Left ventricle myocardium inferior (tissue), 1 donor: ENCODE data around the gene ATF6B. TPM values are rescaled to one million over a fixed set of nuclear protein-coding genes. Genes with fewer than 3 reads are reported as not detected.

ENCODE experiments used
- DNase-seq: peaks from one replicate; pipeline ENCODE4 v3.0.0-alpha.2; 2020
- H3K27ac ChIP-seq: fragments of 200-600 bp; replicated peaks from 2 replicates; pipeline ENCODE4 v1.8.0; 2021
- H3K27me3 ChIP-seq: fragments of 200-600 bp; 2 replicates; pipeline ENCODE4 v1.8.0; 2021; ENCODE audit warnings: low read depth
- H3K36me3 ChIP-seq: fragments of 200-600 bp; 2 replicates; pipeline ENCODE4 v1.8.0; 2021
- H3K4me1 ChIP-seq: fragments of 200-600 bp; 2 replicates; pipeline ENCODE4 v1.8.0; 2021
- H3K4me3 ChIP-seq: fragments of 200-600 bp; 2 replicates; pipeline ENCODE4 v1.8.0; 2021; ENCODE audit warnings: mild to moderate bottlenecking, moderate library complexity
- H3K9me3 ChIP-seq: fragments of 200-600 bp; replicated peaks from 2 replicates; pipeline ENCODE4 v1.8.0; 2021
- intact Hi-C: fragments of 100-400 bp; cut with micrococcal nuclease; formaldehyde crosslinking; loops from one replicate; pipeline ENCODE4 v1.11.0; 2022
- total RNA-seq: library from RNA; stranded (reverse); fragmentation: NEBNext Ultra II Directional; extraction: Animal tissue kit (Norgen Biotek cat#: 25700); gene quantifications from one replicate; pipeline ENCODE4 v1.2.1, GENCODE V29; 2021
- TF ChIP-seq, protein P1 (sequence below): fragments of 200-600 bp; IDR thresholded peaks from 2 replicates; pipeline ENCODE4 v1.8.0; 2021; ENCODE audit warnings: antibody characterized with exemption, mild to moderate bottlenecking, borderline replicate concordance
- donor health status: DM: no; HTN: yes; CAD: no; lungs with severe emphysema.

ATF6B gene
- total RNA-seq, 1 donor from 2014 or later: 29.1 TPM

DNA sequence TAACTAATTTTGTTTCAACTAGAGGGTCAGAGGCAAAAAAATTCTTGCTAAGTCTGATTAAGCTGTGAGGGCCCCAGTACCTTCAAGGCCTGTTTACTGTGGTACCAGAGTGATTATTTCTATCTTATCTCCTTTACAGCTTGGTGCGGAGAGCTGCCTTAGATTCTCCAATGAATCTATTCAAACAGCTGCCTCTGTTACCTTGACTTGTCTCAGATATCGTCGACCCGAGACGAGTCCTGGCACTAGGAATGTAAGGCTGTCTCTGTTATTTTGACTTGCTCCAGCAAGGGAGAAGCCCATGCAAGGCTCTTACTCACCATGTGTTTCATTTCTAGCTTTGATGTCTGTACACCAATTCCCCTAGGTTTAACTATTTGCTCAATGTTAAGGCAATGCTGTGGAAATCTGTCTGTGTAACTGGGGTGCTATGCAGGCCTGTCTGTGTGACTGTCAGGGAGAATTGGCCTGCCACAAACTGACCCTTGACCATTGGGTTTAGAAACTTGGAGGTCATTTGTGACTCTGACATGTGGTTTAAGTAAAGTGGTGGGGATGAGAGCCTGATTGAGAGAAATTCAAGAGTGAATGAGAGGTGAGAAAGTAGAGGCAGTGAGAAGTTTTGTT is 12.5 kb upstream of the ATF6B start:
- no peak overlapping the region for H3K4me3 ChIP-seq
- H3K9me3 ChIP-seq: no peaks in the 10 kb centered on the region
- intact Hi-C loops: no loop called here
- TF ChIP-seq, protein P1, sequence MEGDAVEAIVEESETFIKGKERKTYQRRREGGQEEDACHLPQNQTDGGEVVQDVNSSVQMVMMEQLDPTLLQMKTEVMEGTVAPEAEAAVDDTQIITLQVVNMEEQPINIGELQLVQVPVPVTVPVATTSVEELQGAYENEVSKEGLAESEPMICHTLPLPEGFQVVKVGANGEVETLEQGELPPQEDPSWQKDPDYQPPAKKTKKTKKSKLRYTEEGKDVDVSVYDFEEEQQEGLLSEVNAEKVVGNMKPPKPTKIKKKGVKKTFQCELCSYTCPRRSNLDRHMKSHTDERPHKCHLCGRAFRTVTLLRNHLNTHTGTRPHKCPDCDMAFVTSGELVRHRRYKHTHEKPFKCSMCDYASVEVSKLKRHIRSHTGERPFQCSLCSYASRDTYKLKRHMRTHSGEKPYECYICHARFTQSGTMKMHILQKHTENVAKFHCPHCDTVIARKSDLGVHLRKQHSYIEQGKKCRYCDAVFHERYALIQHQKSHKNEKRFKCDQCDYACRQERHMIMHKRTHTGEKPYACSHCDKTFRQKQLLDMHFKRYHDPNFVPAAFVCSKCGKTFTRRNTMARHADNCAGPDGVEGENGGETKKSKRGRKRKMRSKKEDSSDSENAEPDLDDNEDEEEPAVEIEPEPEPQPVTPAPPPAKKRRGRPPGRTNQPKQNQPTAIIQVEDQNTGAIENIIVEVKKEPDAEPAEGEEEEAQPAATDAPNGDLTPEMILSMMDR: no peak
- no peaks in the 10 kb centered on the region for H3K27me3 ChIP-seq
- H3K36me3 ChIP-seq: no peaks in the 10 kb centered on the region
- no peak overlapping the region for H3K27ac ChIP-seq
- H3K4me1 ChIP-seq: no peaks in the 10 kb centered on the region
- no peak for DNase-seq

DNA sequence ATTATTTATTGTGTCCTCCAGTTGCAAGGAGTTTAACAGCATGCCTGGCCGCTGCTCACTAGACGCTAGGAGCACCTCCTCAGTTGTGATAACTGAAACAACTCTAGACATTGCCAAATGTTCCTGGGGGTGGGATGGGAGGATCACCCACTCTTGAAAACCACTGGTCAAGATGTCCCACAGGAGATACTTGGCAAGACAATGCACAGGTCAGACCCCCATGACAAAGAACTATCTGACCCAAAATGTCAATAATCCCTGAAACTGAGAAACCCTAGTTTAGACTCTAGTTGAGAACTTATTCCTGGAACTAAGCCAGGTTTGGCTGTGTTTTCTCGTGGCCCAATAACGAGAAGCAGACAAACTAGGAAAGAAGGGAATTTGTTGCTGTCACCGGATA is 11.5 kb upstream of the ATF6B start:
- no peak for DNase-seq
- intact Hi-C loops: no loop called here
- Histone ChIP-seq H3K27ac (no peak overlapping the region), H3K4me3 (no peak overlapping the region), H3K27me3 (no peaks in the 10 kb centered on the region), H3K36me3 (no peaks in the 10 kb centered on the region), H3K9me3 (no peaks in the 10 kb centered on the region), H3K4me1 (no peaks in the 10 kb centered on the region)
- TF ChIP-seq, protein P1: no peak

DNA sequence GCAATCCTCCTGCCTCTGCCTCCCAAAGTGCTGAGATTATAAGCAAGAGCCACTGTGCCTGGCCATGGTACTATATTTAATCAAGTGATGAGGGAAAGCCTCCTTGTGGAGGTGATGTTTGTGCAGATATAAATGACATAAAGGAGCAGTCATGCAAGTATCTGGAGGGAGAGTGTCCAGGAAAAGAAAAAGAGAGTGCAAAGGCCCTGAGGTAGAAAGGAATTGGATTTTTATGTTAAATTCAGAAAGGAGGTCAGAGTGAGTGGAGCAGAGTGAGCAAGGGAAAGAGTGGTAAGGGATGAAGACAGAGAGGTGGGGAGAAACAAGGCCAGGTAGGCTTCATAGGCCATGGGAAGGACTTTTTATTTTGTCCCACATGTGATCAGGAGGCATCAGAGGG is 9.4 kb upstream of the ATF6B start:
- no peak overlapping the region for H3K27ac ChIP-seq
- H3K36me3 ChIP-seq: no peaks in the 10 kb centered on the region
- TF ChIP-seq, protein P1: no peak
- H3K4me1 ChIP-seq: no peaks in the 10 kb centered on the region
- H3K4me3 ChIP-seq: no peak overlapping the region
- intact Hi-C loops: no loop called here
- H3K9me3 ChIP-seq: no peaks in the 10 kb centered on the region
- peaks cover 7% of the 10 kb centered on the region for H3K27me3 ChIP-seq
- DNase-seq: no peak

DNA sequence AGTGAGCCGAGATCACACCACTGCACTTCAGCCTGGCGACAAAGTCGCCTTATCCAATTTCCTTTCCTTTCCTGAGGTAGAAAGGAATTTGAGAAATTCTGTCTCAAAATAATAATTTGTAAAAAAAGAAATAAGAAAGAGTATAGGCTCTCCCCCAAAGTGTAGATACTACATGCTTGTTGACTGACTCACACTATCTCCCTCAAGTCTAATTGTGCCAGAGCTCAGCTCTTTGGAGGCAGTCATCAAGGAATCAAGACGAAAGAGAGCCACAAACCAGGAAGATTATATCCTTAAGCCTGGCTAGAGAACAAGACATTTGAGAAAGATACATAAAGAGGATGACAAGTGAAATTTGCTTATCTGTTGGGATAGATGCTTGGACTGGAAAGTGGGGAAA is 5.7 kb upstream of the ATF6B start:
- H3K4me1 ChIP-seq: peaks cover 18% of the 10 kb centered on the region
- H3K27ac ChIP-seq: no peak overlapping the region
- no peak for DNase-seq
- no peaks in the 10 kb centered on the region for H3K9me3 ChIP-seq
- no peaks in the 10 kb centered on the region for H3K36me3 ChIP-seq
- TF ChIP-seq, protein P1: no peak
- no peak overlapping the region for H3K4me3 ChIP-seq
- intact Hi-C loops: no loop called here
- H3K27me3 ChIP-seq: peaks cover 7% of the 10 kb centered on the region

- intact Hi-C loops: no loop called here
- Histone ChIP-seq H3K36me3 (no peaks in the 10 kb centered on the region), H3K4me3 (no peak overlapping the region), H3K27ac (no peak overlapping the region), H3K9me3 (no peaks in the 10 kb centered on the region), H3K27me3 (peaks cover 7% of the 10 kb centered on the region), H3K4me1 (peaks cover 31% of the 10 kb centered on the region)
- no peak for DNase-seq
- TF ChIP-seq, protein P1: no peak
Observed at GRCh38 chr6:32132110-32132509, 4.1 kb upstream of the ATF6B start.
